GM21447 (cell line): ENCODE measurements around the gene SLC22A6.
"Not testable (repeated sequence)": the region's sequence is repeated elsewhere in the genome, so short reads cannot be mapped to it uniquely, and the experiment has no call there.

Experiments
- ATAC-seq: cut with Tn5 transposase; IDR thresholded peaks from one replicate; pipeline ENCODE4 v1.9.1; 2021; ENCODE audit not compliant: unreplicated experiment

Gene SLC22A6

DNA sequence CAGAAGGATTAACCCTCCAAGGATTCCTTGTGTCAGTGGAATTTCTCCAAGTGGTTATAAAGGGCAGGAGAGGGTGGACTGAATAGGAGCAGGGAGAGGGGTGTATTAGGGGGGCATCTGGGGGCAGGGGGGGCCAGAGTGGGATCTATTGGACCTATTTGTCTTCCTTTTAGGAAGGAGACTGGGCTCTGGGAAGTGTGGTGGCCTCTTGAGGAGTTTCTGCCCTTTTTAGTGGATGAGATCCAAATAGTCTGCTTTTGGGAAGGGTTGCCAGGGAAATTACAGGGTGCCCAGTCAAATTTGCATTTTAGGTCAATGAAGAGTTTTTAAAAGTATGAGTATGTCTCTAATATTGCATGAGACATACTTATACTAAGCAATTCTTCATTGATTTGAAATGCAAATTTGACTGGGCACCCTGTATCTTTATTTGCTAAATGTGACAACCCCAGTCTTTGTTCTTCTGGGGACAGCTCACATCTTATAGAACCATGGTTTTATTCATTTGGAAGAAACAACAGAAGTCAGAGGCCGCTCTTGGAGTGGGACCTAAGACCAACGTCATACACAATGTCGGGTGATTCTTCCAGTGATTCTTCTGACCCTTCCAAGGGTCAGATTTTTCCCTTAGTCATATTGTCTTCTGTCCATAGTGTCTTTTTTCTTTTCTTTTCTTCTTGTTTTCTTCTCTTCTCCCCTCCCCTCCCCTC, 429 bp upstream of the SLC22A6 start:
- no peak for ATAC-seq

- no peak for ATAC-seq
Observed at GRCh38 chr11:62983536-62984199, 1.1 kb downstream of the SLC22A6 start.

DNA sequence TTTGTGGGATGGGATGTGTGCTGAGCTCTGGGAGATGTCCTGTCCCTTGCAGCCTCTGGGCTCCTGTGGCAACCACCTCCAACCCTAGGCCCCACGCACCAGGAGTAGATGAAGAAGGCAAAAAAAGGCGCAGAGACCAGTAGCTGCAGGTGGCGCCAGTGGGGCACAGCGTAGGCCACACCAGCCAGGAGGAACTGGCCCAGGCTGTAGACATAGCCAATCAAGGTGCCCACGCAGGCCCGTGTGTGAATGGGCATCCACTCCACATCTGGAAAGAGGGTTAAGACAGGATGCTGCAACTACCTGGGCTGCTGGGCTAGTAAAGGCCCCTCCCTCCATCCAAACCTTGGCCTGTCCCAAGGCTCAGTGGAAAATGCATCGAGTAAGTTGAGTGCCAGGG, 3.0 kb downstream of the SLC22A6 start:
- ATAC-seq: no peak

GRCh38 chr11:62980133-62980760, 4.5 kb downstream of the SLC22A6 start:
- ATAC-seq: no peak

GRCh38 chr11:62976109-62976508, 8.7 kb downstream of the SLC22A6 start:
- no peak for ATAC-seq

DNA sequence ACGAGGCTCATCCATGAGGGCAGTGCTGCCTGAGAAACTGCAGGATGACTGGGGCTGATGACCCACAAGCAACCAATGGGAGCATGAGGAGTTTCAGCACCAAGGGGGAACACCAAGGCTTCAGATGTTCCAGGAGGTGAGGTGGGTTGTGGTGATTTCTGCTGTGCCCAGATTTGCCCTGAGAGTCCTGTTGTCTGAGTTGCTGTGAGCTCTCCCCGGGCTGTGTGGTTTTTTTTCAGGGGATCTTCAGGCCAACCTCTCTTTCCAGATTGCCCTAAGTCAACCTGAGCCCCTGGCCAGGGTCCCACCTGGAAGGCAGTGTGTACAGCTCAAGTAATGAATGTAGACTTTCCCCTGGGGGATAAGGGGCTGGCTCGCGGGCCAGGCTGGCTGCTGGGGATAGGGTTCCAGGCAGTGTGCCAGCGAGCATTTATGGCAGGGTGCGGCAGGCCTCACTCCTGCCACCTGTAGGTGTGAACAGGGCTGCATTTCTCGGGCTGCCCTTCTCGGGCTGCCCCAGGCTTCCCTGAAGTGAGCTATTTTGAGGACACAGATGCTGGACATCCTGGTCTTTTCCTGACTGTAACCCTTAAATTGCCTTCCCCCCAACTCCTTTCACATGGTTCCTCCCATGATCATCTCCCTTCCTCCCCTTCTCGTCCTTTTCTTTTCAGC, 9.8 kb downstream of the SLC22A6 start:
- ATAC-seq: no peak

GRCh38 chr11:62965574-62965973, 19.2 kb downstream of the SLC22A6 start:
- no peak for ATAC-seq

DNA sequence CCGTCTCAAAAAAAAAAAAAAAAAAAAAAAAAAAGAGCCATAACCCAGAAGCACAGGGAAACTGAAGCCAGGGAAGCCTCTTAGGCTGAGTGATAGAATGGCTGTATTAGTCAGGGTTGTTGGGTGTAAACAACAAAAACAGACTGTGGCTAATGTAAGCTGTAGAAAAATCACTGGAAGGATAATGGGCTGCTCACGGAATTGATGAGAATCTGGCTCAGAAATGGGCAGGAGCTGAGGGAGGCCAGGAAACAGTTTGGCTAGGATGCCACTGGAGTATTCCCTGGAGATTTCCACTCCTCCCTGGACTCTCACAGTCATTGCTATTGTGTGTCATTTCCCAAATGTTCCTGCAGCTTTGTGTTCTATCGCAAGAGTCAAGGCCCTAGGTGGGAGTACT, 22.4 kb downstream of the SLC22A6 start:
- no peak for ATAC-seq

- ATAC-seq: no peak
Observed at GRCh38 chr11:62961017-62961570, 23.7 kb downstream of the SLC22A6 start.

- ATAC-seq: no peak
Observed at GRCh38 chr11:62959422-62959980, 25.3 kb downstream of the SLC22A6 start.

- ATAC-seq: no peak
Observed at GRCh38 chr11:62958547-62959421, 26.0 kb downstream of the SLC22A6 start.

DNA sequence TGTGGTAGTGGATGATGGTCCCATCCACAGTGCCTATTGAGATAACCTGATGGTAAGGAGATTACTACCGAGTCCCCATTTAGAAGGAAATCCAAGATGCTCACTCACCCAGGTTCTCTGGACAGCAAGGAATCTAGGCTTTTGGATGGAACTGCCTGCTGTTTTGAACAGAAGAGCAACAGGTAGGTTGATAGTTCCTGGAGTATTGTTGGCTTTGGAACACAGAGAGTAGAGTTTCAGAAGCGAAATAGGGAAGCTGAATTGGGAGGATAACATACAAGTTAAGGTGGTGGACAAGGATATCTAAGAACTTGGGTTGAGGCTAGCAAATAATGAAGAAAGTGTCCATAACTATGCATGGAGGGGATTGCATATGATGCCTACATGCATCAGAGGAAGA, 27.6 kb downstream of the SLC22A6 start:
- ATAC-seq: no peak

DNA sequence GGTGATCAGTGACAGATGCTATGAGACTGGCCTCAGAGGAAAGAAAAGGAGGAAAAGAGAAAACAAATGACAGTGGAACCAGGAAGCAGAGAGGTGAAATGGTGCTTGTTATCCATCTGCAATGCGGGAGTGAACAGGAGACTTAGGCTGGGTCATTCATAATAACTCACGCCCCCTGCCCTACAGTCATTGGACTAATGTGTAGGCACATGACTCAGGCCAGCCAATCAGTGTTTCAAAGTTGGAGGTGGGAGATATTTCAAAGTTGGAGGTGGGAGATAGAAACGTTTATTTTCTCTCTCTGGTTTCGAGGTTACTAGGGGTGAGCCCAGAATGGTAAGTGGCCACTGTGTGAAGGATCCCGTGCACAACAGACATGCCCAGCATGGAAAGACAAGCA, 30.3 kb downstream of the SLC22A6 start:
- ATAC-seq: no peak

GRCh38 chr11:62953811-62954210, 31.0 kb downstream of the SLC22A6 start:
- ATAC-seq: no peak

GRCh38 chr11:62948765-62949320, 35.9 kb downstream of the SLC22A6 start:
- ATAC-seq: no peak

DNA sequence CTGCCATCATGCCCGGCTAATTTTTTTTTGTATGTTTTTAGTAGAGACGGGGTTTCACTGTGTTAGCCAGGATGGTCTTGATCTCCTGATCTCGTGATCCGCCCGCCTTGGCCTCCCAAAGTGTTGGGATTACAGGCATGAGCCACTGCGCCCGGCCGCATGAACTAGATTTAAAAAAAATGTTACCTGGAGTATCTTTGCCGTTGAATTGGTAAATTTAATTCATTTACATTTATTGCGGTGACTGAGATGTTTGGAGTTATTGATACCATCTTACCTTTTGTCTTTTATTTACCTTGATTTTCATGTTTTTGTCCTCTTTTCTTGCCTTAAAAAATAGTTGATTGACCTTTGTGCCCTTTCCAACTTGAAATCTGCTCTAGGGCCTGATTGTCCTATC, 39.2 kb downstream of the SLC22A6 start:
- not testable (repeated sequence) for ATAC-seq

DNA sequence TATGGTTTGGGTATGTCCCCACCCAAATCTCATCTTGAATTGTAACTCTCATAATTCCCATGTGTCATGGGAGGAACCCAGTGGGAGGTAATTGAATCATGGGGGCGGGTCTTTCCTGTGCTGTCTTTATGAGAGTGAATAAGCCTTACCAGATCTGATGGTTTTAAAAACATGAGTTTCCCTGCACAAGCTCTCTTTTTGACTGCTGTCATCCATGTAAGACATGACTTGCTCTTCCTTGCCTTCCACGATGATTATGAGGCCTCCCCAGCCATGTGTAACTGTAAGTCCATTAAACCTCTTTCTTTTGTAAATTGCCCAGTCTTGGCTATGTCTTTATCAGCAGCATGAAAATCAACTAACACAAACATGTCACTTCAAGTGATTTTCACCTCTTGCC, 47.2 kb downstream of the SLC22A6 start:
- ATAC-seq: not testable (repeated sequence)

DNA sequence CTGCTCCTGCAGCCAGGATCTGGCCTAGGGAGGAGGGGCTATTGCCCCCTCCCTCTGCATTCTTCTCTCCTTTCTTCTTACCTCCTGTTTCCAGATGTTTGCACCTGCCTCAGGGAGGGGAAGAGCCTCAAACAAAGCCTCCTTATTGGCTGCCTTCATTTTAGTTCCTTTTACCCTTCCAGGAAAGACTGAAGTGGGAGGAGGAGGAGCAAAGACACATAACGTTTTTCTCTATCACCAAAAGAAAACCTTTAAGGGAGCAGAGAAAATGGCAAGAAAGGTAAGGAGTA, 50.3 kb downstream of the SLC22A6 start:
- no peak for ATAC-seq

GRCh38 chr11:62933750-62934495, 50.8 kb downstream of the SLC22A6 start:
- ATAC-seq: no peak
